ENCODE data around the gene EFNA2.
"Not testable (repeated sequence)": the region's sequence is repeated elsewhere in the genome, so short reads cannot be mapped to it uniquely, and the experiment has no call there.

Gene EFNA2

DNA sequence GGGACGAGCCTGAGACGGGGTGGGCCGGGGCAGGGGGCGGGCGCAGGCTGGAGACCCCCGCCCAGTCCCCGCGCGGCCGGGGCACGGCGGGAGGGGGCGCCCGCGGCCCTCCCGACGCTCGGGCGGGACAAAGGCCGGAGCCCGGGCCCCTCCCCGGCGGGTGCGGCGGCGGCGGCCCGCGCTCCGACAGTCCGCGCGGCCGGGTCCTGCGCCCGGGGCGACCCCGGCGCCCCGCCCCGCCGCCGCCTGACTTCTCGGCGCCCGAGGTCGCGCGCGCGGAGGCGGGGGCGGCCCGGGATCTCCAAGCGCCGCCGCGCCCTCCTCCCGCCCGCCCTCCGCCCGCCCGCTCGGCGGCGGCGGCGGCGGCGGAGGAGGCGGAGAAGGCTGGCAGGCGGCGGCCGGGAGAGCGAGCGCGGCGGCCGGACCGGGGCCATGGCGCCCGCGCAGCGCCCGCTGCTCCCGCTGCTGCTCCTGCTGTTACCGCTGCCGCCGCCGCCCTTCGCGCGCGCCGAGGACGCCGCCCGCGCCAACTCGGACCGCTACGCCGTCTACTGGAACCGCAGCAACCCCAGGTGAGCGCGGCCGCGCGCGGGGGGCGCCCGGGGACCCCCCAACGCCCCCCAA, at the start of gene EFNA2:
EFNA2 (plus strand) TSS at position 137 of the 624 bp plus-strand sequence; CDS start at position 433, 296 bp downstream.
- no peak for DNase-seq

DNA sequence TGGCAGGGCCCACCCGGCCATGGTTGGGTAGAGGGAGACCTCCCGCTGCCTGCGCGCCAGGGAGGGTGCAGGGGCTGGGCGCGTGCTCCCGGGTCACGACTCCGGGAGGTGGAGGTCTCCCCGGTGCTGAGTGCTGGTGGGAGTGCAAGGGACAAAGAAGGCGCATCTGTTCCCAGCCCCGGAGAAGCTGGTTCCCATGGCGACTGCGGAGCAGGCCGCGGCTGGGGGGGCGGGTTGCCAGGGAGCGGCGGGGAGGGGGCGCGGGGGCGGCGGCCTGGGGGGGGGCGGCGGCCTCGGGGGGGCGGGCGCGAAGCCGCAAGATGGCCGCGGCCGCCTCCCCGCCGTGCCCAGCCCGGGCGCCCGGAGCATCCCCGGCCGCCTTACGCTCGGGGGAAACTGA, 49.1 kb upstream of the EFNA2 start:
- DNase-seq = no peak

DNA sequence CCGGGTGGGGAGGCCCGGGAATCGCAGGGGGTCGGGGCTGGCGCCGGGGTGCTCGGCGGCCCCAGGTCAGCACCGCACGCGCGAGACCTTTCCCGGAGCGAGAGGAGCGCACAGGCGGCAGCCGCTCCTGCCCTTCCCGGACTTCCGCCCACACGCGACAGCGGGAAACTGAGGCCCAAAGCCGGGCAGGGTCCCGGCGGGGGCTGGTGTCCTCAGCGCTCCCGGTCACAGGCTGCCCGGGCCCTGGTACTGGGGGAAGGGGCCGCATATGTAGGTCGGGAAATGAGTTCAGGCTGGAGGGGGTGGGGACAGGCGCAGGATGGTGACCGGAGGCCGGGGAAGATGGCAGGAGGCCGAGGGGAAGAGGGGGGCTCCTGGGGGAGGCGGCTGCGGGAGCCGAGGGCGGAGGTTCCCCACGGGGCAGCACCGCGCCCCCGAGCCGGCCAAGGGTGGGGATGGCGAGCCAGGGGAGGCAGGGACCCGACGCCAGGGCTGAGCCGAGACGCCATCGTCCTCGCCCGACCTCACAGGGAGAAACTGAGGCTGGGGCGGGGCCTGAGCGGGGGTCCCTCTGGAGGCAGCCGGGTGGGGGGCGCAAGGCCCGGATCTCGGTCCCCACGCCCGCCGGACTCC, 48.5 kb upstream of the EFNA2 start:
- DNase-seq = no peak

DNA sequence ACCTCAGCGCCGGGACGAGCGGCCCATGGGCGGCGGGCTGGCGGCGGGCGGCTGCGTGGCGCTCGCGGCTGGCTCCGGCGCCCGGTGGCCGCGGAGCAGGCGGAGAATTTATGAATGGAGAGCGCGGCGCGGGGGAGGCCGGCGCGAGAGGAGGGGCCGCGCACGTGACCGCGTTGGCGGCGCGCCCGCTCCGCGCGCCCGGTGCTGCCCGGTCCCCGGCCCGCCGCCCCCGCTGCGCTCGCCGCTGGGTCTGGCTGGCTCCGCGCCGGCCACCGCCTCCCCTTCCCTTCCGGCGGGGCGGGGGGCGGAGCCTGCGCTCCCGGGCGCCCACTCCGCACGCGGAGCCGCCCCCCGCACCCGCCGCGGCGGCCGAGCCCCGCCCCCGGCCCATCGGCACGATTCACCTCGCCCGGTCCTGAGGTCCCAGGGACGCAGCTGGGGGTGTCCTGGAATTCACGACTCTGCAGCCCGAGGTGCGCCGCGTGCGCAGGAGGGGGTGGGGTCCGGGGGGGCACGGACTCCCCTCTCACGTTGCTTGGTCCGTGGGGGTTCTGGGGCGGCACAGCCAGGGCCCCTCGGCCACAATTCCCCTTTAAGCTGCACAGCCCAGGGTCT, 47.8 kb upstream of the EFNA2 start, which contains the start of gene CBARP:
CBARP (minus strand) TSS at position 252 of the 615 bp plus-strand sequence. CDS start 1,905 bp downstream, outside the sequence.
- no peak for DNase-seq

DNA sequence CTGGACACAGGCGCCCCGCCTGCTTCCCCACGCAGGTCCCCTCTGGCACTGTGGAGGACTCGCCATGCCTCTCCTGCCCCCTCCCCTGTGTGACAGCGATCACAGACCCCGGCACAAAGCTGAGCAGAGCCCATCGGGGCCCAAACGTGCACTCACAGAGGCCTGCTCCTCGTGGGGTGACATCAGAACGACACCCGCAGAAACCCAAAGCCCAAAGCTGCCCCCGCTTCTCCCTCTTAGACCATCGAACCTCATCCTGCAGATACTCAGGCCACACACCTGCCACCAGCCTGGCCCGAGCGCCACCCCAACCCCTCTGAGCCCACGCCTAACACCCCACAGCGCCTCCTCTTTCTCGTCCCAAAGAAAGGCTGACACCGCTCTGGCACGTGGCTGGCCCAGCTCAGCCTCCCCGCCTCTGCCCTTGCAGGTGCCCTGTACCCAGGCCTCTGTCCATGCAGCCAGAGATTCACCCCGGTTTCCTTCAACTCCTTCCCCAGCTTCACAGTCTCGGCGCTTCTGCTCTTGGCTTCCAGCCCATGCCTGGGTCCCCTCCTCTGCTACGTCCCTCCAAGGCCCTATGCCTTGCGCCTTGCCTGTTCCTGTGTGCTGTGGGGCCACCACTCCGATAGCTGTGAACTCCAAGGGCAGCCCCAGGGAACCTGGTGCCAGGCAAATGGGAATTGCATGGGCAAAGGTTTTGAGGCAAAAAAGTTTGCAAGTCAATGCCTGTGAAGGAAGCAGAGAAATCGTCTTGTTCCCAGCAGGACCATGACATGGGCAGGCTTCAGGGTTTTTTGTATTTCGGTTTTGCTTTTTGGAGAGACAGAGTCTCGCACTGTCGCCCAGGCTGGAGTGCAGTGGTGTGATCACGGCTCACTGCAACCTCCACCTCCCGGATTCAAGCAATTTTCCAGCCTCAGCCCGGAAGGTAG, 47.0 kb upstream of the EFNA2 start:
- no peak for DNase-seq

DNA sequence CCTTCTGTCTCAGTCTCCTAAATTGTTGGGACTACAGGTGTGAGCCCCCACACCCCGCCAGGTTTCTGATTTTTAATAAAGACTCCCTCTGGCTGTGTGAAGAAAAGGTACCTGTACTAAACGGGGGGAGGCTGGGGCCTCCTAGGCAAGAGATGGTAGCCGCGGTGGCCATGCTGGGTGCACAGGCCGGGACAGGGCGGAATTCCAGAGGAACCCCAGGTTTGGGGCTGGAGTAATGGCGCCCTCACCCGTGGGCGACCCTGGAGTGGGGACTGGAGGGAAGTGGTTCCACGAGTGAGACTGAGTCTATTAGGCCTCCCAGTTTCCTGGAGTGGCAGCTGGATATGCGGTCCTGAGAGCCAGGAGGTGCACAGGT, 46.3 kb upstream of the EFNA2 start:
- DNase-seq = no peak

DNA sequence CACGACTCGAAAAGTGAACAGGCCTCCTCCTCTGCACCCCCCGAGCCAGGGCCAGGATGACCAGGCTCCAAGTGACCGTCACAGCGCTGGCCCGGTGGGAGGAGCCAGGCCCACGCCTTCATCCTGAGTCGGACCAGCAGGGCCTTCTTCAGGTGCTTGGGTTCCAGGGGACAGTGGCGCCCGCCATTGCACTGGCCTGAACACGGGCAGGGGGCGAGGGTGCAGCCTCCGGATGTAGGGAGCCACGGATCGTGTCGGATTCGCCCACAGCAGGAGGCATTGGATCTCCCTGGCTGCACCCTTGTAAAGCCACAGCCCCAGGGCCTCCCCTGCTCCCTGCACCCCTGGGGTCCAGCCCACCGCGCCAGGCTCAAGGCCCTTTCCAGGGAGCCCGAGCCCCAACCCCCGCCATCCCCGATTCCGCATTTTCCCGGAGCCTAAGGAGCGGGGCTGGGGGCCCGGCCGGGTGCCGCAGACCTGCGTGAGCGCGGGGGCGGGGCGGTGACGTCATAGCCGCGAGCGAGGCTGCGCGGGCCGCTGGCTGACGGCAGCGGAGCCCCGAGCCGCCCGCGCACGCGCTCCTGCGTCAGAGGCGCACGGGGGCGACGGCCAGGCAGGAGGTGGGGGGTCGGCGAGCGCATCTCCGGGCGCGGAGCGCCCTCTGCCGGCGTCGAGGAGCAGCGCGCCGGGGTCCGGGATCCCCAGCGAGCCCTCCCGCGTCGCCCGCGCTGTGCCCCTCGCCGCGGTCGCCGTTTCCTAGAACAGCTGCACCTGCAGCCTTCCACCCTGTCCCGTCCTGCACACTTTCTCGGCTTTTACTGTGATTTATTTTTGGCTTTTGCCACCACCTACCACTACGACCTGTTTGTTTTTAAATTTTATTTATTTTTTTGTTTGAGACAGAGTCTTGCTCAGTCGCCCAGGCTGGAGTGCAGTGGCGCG, 45.6 kb upstream of the EFNA2 start:
- peak; percentile 92 for DNase-seq

DNA sequence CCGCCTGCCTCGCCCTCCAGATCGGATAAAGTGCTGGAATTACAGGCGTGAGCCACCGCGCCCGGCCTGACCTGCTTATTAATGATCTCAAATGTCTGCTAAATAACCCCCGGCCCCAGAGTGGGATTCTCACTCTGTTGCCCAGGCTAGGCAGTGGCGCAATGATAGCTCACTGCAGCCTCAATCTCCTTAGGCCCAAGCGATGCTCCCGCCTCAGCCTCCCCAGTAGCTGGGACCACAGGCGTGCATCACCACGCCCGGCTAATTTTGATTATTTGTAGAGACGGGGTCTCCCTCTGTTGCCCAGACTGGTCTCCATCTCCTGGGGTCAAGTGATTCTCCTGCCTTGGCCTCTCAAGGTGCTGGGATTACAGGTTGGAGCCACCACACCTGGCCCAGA, 44.7 kb upstream of the EFNA2 start:
- no peak for DNase-seq

DNA sequence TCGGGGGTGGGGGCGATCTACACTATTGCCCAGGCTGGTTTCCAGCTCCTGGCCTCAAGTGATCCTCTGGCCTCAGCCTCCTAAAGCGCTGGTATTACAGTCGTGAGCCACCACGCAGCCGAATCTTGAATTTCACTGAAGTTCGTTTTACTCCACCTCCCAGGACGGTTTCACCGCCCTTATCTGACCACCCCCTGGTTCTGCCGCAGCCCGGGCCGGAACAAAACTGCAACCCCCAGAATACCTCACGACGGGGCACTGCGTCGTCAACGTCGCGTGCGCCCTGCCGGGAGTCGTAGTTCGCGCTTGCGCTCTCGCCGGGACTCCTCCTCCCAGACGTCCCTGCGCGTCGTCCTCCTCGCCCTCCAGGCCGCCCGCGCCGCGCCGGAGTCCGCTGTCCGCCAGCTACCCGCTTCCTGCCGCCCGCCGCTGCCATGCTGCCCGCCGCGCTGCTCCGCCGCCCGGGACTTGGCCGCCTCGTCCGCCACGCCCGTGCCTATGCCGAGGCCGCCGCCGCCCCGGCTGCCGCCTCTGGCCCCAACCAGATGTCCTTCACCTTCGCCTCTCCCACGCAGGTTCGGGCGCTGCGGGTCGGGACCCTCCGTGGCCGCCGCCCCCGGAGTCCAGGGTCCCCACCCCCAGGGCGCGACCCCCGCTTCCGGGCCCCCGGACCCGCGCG, 44.1 kb upstream of the EFNA2 start, which contains the start of gene ATP5F1D:
ATP5F1D (plus strand) TSS at position 335 of the 679 bp plus-strand sequence; CDS start at position 435, 100 bp downstream.
- peak; percentile 92 for DNase-seq

DNA sequence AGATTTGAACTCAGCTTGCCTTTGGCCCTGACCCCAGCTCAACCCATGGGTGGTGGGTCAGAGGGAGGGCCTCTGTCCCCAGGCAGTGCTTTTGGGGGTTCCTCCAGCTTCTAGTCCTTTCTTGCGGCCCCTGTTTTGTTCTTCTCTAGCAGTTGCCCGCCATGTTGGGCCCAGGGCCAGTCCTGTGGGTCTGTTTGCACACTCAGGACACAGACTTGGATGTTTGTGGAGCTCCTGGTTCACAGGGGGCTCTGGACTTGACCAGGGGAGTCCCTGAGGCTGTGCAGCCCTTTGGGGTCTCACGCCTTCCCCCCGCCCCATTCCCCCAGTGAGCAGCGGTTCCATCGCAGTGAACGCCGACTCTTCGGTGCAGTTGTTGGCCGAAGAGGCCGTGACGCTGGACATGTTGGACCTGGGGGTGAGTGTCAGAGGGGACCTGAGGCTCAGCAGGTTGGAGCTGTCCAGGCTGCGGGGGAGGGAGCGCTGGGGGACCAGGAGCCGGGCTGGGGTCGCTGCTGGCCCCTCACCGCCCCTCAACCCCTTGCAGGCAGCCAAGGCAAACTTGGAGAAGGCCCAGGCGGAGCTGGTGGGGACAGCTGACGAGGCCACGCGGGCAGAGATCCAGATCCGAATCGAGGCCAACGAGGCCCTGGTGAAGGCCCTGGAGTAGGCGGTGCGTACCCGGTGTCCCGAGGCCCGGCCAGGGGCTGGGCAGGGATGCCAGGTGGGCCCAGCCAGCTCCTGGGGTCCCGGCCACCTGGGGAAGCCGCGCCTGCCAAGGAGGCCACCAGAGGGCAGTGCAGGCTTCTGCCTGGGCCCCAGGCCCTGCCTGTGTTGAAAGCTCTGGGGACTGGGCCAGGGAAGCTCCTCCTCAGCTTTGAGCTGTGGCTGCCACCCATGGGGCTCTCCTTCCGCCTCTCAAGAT, 41.6 kb upstream of the EFNA2 start:
- peak; percentile 83 for DNase-seq

DNA sequence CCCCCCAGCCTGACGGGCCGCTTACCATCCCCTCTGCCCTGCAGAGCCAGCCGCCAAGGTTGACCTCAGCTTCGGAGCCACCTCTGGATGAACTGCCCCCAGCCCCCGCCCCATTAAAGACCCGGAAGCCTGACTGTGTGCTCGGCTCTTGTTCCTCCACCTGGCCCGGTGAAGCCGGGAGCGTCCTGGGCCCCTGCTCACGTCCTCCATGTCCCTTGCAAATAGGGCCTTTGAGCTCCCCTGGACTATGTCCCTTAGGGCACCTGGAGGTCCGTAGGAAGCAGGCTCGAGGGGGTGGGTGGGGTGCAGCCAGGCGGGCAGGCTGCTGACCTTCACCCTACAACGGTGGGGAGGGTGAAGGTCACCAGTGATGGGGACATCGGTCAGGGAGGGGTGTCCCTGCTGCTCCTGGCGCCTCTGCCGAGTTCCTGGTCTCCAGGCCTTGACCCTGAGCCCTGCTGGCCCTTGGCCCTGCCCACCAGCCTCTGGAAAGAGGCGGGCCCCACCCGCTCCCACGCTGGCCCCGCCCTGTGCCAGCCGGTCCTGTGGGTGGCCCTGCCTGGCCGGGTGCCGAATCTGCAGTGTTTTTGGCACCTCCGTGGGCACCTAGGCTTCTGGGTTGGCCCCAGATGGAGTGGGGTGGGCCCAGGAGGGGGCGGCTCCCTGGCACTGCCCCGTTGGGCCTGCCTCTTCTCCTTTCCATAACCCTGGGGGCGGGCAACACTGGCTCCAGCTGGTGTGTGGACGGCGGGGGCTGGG, 40.8 kb upstream of the EFNA2 start:
- no peak for DNase-seq

DNA sequence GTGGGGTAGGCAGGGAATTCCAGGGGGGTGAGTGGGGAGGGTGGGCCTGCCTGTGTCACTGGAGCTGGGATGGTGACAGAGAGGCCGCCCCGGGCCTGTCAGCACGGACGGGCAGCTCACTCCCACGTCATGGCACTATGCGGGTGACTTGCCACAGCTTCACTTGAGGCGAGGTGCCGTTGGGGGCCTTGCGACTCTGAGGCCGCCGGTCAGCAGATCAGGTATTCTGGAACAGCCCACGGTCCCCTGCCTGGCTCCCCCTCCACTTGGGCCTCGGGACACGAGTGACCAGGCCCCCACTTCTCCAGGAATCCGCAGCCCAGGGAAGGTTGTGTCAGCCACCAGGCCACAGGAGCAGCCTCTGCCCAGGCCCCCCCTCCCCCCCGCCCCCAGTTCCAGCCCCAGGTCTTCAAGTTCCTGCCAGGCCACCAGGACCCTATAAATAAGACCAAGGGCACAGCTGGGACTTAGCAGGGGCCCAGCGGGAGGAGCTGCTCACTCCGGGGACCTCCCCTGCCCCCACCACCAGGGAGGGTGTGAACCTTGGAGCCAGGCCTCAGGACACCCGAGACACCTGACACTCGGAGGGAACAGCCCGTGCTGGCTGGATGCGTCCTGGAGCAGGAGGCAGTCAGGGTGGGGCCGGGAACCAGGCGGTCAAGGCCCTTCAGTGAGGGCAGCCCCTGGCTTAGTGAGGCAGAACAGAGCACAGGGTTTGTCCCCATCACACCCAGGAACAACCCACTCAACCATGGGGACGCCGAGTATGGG, 40.0 kb upstream of the EFNA2 start:
- DNase-seq = no peak

DNA sequence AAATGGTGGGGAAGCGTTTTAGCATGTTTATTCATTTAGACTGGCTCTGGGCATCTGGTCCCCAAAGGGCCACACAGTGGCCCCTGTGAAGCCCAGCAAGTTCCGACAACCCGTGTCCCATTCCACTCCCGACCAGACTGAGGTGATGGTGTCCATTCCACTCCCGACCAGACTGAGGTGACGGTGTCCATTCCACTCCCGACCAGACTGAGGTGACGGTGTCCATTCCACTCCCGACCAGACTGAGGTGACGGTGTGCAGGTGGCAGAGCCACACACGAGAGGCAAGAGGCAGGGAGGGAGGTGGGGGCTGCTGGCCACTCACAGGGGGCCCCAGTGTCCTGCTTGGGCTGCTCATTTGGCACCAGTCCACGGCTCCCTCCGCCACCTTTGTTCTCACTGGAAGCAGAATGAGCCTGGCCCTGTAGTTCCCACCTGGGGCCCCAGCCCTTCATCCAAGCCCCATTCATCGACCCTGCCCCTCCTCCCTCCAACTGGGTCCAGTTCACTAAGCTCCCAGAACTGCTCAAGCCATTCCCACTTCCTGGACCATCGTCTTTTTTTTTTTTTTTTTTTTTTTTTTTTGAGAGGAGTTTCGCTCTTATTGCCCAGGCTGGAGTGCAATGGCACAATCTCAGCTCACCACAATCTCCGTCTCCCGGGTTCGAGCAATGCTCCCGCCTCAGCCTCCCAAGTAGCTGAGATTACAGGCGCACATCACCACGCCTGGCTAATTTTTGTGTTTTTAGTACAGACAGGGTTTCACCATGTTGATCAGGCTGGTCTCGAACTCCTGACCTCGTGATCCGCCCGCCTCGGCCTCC, 39.2 kb upstream of the EFNA2 start:
- not testable (repeated sequence) for DNase-seq

DNA sequence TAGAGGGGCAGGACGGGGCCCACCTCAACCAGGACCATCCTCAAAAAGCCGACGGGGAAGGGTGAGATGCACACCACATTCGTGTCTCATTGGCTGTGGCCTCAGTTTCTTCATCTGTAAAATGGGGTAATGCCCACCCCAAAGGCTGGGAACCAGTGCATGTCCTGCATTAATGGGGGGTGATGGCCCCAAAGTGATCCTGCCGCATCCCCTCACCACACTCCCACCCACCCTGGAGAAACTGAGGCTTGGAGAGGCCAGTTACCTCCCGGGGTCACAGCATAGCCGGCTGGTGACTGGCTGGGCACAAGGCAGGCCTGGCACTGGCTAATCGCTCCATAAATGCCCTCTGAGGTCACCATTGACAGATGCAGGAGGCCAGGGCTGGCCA, 37.9 kb upstream of the EFNA2 start:
- DNase-seq = no peak

DNA sequence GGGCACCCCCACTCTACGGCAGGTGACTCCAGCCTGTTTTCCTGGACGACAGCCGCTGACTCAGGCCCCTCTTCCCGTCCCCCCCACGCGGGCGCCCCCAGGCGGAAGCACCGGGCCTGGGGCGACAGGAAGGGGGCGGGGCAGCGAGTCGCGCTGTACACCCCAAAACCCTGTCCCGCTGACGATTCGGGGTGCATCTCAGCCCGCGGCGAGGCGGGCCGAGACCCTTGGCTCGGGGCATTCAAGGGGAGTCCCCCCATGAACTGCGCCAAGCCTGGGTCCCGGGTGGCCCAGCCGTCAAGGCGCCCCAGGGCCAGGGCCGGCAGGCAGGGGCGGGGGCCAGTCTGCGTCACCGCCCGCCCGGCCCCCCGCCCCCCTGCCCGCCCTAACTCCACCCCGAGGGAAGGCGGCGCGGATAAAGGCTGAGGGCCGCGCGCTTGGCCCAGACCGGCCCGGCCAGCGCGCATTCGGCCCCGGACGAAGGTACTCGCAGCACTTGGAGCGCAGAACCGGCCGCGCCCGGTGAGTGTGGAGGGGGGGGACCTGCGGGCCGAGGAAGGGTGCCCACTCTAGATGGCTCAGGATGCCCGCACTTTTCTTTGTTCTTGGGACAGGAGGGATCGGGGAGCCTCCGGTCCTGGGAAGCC, 37.4 kb upstream of the EFNA2 start, which contains the start of gene MIDN:
MIDN (plus strand) TSS at position 445 of the 647 bp plus-strand sequence. CDS start 1,714 bp downstream, outside the sequence.
- peak; percentile 67 for DNase-seq

DNA sequence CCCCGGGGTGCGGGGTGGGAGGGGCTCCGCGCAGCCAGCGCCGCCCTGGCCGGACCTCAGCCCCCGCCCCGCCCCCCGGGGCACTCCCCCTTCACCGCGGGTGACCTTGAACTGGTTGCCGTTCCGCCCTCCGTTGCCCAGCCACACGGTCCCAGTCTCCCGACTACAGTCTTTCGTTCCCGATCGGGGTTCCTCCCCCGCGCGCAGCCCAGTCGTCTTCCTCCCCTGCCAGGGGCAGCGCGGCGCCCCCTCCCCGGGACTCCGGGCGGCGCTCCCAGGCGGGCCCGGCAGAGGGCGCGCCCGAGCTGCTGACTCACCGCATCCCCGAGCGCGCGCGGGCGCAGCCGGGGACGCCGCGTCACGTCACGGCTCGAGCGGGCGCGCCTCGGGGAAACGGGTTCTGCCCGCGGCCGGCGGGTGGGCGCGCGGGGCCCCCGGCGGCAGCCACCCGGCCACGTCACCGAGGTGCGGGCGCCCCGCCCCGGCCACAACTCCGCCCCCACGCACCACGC, 36.8 kb upstream of the EFNA2 start:
- peak; percentile 81 for DNase-seq
